Left ventricle myocardium superior (tissue), 1 donor: ENCODE measurements around the gene SGPP2. TPM values are rescaled to one million over a fixed set of nuclear protein-coding genes. Genes with fewer than 3 reads are reported as not detected.
"Not testable (repeated sequence)": the region's sequence is repeated elsewhere in the genome, so short reads cannot be mapped to it uniquely, and the experiment has no call there.

Experiments
- ATAC-seq: fragments of 200-7000 bp; cut with Tn5 transposase; one replicate; pipeline ENCODE4 v1.9.1; 2020; ENCODE audit warnings: mild to moderate bottlenecking, moderate library complexity
- DNase-seq: peaks from one replicate; pipeline ENCODE4 v3.0.0-alpha.2; 2020
- intact Hi-C: fragments of 100-400 bp; cut with micrococcal nuclease; formaldehyde crosslinking; loops from one replicate; pipeline ENCODE4 v1.11.0; 2022
- long read RNA-seq: library from polyadenylated mRNA; unstranded; transcript quantifications from one replicate; pipeline ENCODE4 v2.0.0, GENCODE V29; 2021
- total RNA-seq: library from RNA; stranded (reverse); fragmentation: NEBNext Ultra II Directional; extraction: Animal tissue kit (Norgen Biotek cat#: 25700); gene quantifications from one replicate; pipeline ENCODE4 v1.2.1, GENCODE V29; 2021
- donor health status: DM: no; HTN: yes; CAD: no; lungs with severe emphysema.

The SGPP2 gene
- 30.6 TPM for total RNA-seq
- long read RNA-seq, transcript SGPP2-201 (5 exons, 3,336 nt), result major isoform, 20 of 29 reads
- long read RNA-seq, partial matches to known transcripts, result 0 of 29 reads
- long read RNA-seq, other reads (novel, unspliced or antisense), result 9 of 29 reads

DNA sequence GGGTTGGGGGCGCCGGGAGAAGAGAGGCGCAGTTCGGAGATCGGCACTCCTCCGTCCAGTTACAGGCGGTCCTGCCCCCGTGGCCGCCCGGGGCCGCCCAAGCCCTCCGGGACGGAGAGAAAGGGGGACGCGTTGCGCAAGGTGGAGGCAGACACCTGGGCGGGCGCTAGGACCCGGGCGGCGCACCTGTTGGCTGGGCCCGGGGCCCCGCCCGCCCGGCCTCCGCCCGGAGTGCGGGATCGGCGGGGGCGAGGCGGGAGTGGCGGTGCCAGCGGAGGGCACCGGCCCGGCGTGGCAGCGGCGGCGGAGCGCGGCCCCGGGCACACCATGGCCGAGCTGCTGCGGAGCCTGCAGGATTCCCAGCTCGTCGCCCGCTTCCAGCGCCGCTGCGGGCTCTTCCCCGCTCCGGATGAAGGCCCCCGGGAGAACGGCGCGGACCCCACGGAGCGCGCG is at the start of gene SGPP2:
TSS of gene SGPP2 (plus strand) at position 268 of the 453 bp plus-strand sequence. CDS start at position 328, 60 bp downstream.
- intact Hi-C loops, result no loop called here
- peak; percentile 76 for ATAC-seq
- peak; percentile 44 for DNase-seq

GRCh38 chr2:222375798-222376197 is 48.5 kb upstream of the SGPP2 start:
- intact Hi-C loops, result no loop called here
- DNase-seq (no peak), ATAC-seq (no peak)

GRCh38 chr2:222380456-222380855 is 43.9 kb upstream of the SGPP2 start:
- intact Hi-C loops, result no loop called here
- DNase-seq (no peak), ATAC-seq (no peak)

GRCh38 chr2:222381566-222381965 is 42.8 kb upstream of the SGPP2 start:
- no peak for DNase-seq
- intact Hi-C loops, result no loop called here
- ATAC-seq, result no peak

GRCh38 chr2:222383255-222383654 is 41.1 kb upstream of the SGPP2 start:
- DNase-seq (no peak), ATAC-seq (no peak)
- intact Hi-C loops, result no loop called here

GRCh38 chr2:222391743-222392285 is 32.5 kb upstream of the SGPP2 start:
- intact Hi-C loops, result no loop called here
- DNase-seq (no peak), ATAC-seq (no peak)

GRCh38 chr2:222393733-222394267 is 30.5 kb upstream of the SGPP2 start:
- ATAC-seq, result no peak

DNA sequence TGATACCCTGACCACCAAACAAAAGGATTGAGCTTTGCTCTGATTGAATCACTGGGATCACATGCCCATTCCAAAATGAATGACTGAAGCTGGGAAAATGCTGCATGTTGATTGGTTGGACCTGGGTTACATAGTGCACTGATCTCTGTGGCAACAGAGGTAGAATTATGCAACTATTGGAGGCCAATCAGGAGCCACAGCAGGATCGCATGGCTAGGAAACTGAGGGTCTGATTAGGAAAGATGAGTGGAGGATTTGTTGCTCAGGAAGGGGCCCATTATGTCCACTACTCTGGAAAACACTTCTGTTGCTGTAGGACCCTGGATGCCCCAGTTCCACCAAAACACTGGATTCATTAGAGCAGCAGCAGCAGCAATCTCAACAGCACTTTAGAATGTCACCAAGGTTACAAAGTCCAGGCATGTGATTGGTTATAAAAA is 25.9 kb upstream of the SGPP2 start:
- DNase-seq, result no peak
- peak; percentile 75 for ATAC-seq
- intact Hi-C loops, result no loop called here

More at GRCh38 chr2:222393733-222394267, 30.5 kb upstream of the SGPP2 start:
- intact Hi-C loops, result no loop called here
- DNase-seq, result no peak

DNA sequence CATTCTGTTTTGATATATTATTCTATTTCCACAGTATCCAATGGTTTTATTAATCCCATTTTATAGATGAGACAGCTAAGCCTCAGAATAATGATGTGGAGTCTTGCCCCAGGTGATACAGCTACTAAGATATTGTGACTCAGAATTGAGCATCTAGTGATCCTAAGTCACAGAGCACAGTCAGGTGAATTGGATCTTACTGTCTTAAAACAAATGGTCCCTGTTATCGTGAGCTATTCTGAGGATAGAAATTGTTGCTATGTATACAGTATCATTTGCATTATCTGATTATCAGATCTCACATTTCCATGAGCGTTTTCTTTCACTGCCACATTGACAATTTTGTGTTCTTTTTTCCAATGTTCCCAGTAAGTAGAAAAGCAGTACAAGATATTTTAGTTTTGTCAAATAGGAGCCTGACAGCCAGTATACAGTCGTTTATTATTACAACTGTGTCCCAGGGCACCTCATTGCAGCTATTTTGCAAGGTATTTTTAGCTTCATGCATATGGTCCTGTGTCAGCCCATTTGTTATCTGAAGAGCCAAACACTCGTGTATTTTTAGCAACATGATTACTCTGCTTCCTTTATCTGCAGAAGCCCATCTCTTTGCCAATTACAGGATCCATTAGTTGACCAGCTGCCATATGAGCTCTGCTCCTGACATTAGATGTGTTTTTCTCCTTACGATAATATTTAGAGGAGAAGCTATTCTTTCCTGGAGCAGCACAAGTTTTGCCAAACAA is 25.1 kb upstream of the SGPP2 start:
- intact Hi-C loops, result no loop called here
- peak; percentile 95 for ATAC-seq
- DNase-seq, result no peak

DNA sequence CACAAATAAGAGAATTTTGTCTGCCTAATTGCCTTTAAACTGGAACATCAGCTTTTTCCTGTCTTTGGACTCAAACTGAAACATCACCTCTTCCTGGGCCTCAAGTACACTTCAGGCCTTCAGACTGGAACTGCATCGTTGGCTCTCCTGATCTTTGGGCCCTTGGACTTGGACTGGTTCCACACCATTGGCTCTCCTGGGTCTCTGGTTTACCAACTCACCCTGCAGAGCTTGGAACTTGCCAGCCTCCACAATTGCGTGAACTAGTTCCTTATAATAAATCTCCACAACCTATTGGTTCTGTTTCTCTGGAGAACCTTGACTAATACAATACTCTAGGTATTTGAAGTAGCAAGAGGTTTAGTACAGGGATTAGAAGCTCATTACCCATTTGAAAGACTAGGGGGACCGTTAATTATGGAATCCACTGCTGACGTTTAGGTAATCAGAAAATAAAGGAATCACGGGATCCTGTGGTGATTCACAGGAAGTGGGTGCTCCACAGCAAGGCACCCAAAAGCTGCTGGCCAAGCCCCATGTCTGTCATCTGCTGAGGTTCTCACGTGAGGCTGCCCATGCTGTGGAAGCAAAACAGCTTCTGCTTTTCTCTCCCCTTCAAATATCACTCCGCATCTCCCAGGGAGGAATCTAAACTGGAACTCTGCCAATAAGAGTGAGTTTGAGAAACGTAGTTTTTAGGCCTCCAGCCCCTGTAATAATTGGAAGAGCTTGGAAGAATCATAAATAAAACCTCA is 20.0 kb upstream of the SGPP2 start:
- DNase-seq, result peak; percentile 26
- ATAC-seq, result no peak
- intact Hi-C loops, result no loop called here

GRCh38 chr2:222408684-222409083 is 15.7 kb upstream of the SGPP2 start:
- ATAC-seq (no peak), DNase-seq (no peak)
- intact Hi-C loops, result no loop called here

- intact Hi-C loops, result no loop called here
- ATAC-seq (no peak), DNase-seq (no peak)
Observed at GRCh38 chr2:222410534-222410933, 13.8 kb upstream of the SGPP2 start.

DNA sequence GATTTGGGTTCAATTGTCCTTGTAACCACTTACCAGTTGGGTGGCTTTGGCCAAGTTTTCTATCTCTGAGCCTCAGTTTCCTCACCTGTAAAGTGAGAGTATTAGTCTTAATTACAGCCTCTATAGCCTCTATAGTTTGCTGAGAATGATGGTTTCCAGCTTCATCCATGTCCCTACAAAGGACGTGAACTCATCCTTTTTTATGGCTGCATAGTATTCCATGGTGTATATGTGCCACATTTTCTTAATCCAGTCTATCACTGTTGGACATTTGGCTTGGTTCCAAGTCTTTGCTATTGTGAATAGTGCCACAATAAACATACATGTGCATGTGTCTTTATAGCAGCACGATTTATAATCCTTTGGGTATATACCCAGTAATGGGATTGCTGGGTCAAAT is 12.0 kb upstream of the SGPP2 start:
- ATAC-seq, DNase-seq, intact Hi-C loops: not testable (repeated sequence)

DNA sequence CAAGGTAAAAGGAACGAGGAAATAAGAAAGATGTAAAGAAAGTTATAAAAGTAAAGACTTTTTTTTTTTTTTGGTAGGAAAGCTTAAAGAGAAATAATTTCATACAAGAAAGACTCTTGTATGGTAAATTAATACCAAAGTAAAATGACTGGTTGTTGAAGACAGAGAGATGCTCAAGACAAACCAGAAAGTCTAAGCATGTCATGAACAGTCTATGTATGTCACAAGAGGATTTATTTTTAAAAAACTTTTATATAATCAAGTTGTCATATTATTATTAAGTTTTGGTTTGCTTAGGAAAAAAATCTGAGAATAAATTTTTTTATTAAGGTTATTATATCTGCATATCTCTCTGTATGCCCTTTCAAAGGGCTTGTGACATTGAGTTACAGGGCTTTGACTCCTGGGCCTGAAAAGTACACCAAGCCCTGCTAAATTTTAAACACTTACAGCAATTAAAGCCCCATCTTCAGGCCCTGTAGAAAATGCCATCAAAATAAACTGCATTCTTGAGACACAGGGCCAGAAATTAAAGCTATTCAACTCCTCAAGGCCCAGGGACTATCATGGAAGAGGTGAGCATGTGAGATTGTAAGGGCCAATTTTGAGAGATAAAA is 10.9 kb upstream of the SGPP2 start:
- DNase-seq, result no peak
- no peak for ATAC-seq
- intact Hi-C loops, result no loop called here

- intact Hi-C loops, result no loop called here
- no peak for ATAC-seq
- no peak for DNase-seq
Observed at GRCh38 chr2:222418739-222419138, 5.6 kb upstream of the SGPP2 start.

DNA sequence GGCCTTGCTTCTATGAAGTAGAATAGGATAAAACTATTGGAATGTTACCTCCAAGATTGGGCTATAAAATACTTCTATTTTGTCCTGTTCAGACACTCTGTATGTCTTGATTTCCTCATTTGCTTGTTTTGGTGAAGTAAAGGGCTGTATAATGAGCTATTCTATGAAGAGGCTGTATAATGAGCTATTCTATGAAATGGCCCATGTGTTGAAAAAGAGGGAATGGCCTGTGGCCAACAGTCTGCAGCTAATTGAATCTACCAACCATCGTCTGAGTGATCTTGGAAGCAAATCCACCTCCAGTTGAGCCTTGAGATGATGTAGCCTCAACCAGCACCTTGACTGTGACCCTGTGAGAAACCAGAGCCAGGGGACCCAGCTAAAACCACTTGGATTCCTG is 3.8 kb upstream of the SGPP2 start:
- ATAC-seq, result no peak
- no peak for DNase-seq
- intact Hi-C loops, result no loop called here

DNA sequence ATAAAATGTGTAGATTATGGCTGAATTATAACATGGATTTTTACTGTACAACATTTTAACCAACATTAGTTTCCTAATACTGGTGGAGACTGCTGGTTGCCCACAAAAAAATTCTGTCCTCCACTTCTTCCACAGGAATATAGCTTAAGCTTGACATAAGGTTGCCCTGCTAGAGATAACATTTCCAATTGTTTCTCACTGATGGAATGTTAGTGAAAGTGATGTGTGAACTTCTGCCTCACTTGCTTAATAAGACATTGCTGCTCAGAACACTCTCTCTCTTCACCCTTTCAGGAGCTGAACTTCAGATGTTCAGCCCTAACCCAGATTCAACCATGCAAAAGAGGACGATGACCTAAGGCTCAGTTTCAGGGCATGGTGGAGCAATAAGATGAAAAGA is 2.7 kb upstream of the SGPP2 start:
- intact Hi-C loops, result no loop called here
- no peak for DNase-seq
- ATAC-seq, result no peak

GRCh38 chr2:222423186-222423585 is 1.2 kb upstream of the SGPP2 start:
- ATAC-seq, result no peak
- DNase-seq, result no peak
- intact Hi-C loops, result no loop called here

GRCh38 chr2:222423632-222424275 is 589 bp upstream of the SGPP2 start:
- DNase-seq, result no peak
- ATAC-seq, result no peak
- intact Hi-C loops, result no loop called here
